Stimulated activated CD4-positive, alpha-beta T cell treated with anti-CD3 and anti-CD28 coated beads, Interleukin-1b, Interleukin-23, amount 100 ng/mL, for 48 hours (primary cell): ENCODE results near the gene ABCF2.

Experiments used
- DNase-seq: peaks from one replicate; pipeline ENCODE4 v3.0.0-alpha.2; 2020

ABCF2 gene

DNA sequence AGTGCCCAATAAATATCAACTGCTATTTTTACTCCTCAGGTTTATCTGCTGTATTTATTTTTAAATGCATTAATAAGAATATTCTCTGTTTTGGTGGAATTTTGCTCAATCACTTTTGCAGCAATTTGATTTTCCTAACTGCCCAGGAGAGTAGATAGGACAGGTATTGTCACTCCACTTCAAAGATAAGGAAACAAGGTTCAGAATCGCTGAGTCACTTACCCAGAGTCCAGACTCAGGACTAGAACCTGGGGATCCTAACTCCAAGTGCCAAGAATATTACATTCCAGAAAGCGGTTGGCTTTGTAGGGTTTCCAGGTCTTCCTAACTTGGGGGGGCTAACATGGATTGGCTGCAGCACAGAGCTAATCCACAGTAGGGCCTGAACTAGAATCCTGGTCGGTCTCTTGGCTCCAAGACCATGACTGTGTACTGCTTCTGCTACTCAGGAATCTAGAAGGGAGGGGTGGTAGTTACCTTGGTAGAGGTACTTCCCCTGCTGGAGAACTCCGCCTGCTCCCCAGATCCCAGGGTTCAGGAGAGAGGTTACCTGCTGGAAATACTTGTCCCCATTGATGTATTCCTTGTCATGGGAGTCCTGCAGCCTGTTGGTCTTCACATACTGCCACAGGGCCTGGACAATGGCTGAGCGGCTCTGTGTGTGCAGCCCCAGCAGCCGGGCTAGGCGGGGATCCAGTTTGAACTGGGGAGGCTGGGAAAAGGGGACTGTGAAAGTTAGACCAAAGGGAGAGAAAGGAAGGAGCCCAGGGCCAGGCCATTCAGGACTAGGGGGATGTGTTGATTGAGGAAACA is 14.1 kb upstream of the ABCF2 start:
- no peak for DNase-seq

DNA sequence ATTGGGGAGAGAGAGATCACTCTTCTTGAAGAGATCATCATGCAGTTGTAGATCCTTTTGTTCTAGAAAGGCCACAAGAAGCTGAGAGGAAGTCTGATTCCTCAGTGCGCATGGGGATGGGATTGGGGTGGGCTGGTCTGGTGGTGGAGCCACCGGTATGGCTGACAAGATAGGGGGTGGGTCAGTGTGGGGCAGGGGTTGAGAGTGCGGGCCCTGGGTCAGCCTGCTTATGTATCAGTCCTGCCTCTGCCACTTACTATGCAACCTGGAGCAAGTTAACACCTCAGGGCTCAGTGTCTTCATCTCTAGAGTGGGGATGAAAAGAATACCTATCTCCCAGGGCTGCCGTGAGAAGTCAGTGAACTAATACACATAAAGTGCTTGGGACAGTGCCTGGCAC is 13.5 kb upstream of the ABCF2 start:
- no peak for DNase-seq

DNA sequence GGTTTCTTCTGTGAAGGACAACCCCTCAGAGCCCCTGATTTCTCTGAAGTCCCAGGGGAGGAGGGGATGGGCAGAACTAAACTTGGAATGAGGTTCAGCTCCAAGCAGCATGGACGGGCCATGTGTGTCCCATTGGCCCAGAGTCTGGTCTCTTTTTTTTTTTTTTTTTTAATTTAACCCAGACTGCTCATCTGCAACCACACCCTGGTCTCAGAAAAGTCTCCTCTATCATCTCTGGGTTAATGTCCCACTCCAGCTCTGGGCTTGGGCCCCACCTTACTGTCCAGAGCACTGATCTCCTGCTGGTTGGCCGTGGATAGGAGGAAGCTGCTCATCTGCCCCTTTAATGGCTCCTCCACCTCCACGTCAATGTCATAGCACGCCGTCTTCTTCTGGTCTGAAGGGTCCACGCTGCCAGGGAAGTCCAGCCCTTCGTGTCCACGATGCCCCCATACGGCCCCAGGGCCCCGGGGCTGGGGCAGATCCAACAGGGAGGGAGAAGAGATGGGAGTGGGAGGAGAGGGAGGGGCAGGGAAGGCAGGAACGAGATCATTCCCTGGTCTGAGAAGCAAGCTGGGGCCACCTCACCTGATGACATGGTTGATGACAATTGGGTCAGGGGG is 12.9 kb upstream of the ABCF2 start:
- no peak for DNase-seq

DNA sequence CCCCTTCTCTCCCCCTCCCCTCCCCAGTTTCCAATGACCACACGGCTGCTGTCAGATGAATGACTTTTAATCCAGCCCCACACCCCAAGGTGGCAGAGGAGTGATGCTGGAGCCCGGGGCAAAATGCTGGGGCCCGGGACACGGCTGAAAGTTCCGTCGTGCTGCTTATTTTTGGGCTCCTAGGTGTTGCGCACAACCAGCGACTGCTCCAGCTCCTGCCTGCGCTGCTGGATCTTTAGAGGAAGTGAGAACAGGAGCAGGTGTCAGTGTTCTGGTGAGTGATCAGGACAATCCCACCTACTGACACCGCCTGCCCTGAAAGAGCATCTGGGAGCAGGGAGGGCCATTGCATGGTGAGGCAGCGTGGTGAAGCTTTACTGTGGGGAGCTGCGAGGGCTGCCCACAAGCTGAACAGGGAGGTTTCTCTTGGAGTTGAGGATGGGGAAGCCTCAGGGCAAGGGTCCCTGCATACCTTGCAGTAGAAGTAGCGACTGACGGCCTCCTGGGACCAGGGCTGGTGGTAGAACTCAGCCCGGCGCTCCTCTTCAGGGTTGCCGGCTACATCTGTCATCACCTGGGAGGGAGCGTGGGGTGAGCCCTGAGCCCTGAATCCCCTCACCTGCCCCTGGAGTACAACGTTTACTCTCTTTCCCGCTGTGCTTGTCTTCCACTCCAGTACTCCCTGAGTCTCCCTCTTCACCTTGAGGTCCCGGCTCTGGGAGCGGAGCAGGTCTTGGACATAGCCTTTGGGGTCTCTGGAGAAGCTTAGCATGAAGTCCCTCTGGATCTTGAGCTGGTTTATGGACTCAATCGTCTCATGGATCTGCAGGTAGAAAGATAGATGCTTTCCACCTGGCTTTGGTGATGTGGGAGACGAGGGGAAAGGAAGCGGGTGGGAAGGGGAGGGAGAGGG is 12.2 kb upstream of the ABCF2 start:
- DNase-seq = no peak

DNA sequence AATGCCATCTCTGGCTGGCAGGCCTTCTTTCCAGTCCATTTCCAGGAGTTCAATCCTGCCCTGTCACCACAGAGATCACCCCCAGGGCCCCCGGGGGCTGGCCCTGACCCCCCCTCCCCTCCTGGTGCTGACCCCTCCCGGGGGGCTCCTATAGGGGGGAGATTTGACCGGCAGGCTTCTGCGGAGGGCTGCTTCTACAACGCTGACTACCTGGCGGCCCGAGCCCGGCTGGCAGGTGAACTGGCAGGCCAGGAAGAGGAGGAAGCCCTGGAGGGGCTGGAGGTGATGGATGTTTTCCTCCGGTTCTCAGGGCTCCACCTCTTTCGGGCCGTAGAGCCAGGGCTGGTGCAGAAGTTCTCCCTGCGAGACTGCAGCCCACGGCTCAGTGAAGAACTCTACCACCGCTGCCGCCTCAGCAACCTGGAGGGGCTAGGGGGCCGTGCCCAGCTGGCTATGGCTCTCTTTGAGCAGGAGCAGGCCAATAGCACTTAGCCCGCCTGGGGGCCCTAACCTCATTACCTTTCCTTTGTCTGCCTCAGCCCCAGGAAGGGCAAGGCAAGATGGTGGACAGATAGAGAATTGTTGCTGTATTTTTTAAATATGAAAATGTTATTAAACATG is 11.3 kb upstream of the ABCF2 start:
- no peak for DNase-seq

DNA sequence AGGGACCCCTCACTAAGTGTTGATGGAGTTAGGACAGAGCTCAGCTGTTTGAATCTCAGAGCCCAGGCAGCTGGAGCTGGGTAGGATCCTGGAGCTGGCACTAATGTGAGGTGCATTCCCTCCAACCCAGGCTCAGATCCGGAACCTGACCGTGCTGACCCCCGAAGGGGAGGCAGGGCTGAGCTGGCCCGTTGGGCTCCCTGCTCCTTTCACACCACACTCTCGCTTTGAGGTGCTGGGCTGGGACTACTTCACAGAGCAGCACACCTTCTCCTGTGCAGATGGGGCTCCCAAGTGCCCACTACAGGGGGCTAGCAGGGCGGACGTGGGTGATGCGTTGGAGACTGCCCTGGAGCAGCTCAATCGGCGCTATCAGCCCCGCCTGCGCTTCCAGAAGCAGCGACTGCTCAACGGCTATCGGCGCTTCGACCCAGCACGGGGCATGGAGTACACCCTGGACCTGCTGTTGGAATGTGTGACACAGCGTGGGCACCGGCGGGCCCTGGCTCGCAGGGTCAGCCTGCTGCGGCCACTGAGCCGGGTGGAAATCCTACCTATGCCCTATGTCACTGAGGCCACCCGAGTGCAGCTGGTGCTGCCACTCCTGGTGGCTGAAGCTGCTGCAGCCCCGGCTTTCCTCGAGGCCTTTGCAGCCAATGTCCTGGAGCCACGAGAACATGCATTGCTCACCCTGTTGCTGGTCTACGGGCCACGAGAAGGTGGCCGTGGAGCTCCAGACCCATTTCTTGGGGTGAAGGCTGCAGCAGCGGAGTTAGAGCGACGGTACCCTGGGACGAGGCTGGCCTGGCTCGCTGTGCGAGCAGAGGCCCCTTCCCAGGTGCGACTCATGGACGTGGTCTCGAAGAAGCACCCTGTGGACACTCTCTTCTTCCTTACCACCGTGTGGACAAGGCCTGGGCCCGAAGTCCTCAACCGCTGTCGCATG is 10.5 kb upstream of the ABCF2 start:
- DNase-seq = no peak

DNA sequence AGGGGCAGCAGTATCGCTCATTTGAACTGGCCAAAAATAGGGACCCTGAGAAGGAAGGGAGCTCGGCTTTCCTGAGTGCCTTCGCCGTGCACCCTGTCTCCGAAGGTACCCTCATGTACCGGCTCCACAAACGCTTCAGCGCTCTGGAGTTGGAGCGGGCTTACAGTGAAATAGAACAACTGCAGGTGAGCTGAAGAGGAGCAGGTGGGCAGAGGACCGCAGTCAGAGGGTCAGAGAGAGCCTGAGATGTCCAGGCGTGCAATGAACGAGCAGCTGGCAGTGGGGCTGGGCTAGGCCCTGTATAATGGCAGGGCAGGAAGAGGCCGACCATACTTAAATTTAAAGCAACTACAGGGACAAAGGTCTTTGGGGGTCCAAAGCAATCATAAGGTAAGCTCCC is 9.4 kb upstream of the ABCF2 start:
- DNase-seq = no peak

DNA sequence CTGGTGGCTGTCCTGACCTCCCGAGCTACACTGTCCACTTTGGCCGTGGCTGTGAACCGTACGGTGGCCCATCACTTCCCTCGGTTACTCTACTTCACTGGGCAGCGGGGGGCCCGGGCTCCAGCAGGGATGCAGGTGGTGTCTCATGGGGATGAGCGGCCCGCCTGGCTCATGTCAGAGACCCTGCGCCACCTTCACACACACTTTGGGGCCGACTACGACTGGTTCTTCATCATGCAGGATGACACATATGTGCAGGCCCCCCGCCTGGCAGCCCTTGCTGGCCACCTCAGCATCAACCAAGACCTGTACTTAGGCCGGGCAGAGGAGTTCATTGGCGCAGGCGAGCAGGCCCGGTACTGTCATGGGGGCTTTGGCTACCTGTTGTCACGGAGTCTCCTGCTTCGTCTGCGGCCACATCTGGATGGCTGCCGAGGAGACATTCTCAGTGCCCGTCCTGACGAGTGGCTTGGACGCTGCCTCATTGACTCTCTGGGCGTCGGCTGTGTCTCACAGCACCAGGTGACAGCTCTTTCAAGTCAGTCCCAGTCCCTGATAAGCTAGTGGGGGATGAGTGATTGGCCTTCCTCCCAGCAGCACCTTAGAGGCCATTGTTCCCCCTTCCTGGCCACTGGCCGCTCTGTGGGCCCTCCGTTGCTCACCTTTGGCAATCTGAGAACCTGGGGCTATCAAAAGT is 8.2 kb upstream of the ABCF2 start:
- no peak for DNase-seq

DNA sequence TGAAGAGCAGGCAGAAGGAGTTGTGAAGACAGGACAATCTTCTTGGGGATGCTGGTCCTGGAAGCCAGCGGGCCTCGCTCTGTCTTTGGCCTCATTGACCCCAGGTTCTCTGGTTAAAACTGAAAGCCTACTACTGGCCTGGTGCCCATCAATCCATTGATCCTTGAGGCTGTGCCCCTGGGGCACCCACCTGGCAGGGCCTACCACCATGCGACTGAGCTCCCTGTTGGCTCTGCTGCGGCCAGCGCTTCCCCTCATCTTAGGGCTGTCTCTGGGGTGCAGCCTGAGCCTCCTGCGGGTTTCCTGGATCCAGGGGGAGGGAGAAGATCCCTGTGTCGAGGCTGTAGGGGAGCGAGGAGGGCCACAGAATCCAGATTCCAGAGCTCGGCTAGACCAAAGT is 6.8 kb upstream of the ABCF2 start:
- DNase-seq = no peak

DNA sequence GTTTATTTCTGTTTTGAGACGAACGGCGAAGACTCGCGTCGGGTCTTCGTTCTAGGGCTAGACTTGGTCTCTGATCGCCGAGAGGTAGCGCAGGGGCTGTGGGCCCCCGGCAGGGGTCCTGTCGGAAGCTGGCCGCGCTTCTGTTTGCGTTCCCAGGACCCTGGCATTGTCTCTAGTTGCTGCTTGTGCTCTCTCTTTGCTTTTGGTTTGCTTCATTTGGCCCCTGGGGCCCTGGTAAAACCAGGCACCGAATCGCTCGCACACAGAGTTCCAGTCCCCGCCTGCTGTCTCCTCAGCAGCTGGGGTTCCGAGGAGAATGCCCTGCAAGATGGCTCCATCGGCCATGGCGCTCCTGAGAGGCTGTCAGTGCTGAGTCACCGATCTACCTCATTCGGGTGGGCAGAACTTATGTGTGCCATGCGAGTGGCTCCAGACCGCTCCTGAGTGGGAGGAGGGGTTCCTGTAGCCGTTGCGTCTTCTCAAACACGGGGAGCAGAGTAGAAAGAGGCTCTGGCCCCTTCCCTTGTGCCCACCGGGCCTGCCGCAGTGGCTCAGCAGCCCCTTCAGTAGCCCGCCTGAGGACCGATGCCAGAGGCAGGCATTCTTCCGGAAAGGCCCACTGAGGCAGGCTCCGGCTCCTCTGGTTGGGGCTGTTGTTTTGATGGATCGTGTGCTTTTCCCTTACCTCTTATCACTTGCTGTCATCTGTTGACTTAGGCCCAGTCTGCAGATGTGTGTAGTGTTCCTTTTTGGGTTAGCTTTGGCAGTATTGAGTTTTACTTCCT is 6.1 kb upstream of the ABCF2 start:
- peak; percentile 85 for DNase-seq

DNA sequence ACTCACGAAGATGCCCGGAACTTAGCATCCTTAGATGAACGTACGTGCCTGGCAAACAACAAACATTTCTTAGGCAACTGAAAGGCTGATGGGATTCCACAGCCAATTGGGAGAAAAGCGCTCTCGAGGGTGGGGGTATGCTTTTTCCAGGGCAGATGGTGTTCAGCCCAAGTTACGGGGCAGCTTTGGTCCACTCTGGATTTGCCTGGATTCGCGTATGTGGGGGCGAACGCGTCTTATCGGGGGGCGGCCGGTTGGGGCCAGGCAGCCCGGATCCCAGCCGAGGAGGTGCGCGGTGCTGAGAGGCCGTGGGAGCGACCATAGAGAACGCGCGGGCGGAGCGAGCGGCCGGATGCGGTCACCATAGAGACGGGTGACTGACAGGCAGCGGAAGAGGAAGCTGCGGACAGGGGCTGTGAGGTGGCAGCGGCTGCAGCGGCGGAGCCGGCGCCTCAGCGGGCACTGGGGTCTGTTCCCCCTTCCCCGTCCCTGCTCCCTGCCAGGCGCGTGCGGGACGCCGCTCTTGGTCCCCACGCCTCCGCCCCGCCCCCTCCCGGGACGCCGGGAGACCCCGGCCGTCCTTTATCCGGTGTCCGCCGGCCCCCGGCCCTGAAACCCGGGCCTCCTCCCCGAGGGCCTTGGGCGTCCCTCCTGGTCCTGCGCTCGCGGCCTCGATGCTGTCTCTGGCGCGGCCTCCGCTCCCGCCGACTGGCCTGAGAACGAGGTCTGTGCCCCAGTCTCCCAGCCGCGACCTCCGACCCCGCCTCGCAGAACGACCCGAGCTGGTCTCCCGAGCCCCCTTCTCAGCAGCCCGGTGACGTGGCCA is 5.3 kb upstream of the ABCF2 start, which contains the start of gene CHPF2:
TSS of gene CHPF2 (plus strand) at position 393 of the 826 bp plus-strand sequence. CDS start 1,529 bp downstream, outside the sequence.
- DNase-seq = peak; percentile 91

DNA sequence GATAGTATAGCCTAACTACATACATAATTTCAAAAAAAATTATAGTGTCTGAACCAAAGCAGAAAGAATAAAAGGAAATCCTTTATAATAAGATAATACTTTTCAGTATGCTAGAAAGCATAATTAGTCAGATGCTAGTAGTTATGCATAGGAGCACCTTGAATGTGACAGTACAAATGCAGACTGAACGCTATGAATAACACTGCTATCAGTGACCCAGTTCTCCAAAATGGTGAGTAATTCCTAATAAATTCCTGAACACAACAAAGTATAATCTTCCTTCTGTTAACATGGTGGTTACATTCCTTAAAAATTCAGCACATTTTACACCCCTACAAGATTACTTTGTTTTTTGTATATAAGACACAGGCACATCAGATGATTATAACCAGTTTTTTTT is 4.1 kb upstream of the ABCF2 start:
- no peak for DNase-seq

DNA sequence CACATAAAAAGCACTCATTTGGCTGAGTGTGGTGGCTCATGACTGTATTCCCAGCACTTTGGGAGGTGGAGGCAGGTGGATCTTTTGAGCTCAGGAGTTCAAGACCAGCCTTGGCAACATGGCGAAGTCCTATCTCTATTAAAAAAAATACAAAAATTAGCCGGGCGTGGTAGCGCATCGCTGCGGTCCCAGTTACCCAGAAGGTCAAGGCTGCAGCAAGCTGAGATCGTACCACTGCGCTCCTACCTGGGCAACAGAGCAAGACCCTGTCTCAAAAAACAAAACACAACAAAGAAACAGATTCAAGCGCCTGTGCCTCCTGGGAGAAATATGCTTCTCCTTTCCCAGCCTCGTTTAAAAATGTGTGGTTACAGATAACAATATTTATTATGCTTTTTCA is 2.2 kb upstream of the ABCF2 start:
- DNase-seq = no peak

DNA sequence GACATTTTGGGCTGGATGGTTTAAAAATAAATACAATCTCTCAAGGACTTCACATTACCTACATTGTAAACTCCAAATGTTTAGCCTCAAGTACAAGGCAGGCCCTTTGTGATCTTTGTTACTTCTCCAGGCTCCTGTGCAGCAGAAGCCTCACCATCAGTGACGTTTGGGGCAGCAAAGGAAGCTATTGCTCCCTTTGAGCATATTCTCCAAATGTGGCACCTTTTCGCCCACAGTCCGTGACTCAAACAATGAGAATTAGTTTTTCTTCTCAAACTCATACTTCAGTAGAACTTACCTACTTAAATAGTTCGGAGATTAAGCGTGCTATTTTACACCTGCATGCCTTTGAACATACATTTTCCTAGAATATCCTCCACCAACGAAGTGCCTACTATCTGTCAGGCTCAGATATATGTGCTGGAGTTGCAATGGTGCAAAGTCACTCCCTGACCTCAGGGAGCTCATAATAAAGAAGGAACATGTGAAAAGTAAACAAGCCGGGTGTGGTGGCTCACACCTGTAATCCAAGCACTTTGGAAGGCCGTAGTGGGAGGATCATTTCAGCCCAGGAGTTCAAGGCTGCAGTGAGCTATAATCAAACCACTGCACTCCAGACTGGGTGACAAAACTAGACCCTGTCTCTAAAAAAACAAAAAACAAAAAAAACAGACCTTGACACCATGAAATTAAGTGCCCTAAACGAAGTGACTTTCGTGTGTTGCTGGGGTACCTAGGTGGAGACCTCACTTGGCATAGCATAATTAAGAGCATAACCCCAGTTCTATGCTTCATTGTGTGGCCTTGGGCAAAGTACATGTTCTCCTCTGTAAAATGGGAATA is 1.2 kb upstream of the ABCF2 start:
- DNase-seq = no peak

DNA sequence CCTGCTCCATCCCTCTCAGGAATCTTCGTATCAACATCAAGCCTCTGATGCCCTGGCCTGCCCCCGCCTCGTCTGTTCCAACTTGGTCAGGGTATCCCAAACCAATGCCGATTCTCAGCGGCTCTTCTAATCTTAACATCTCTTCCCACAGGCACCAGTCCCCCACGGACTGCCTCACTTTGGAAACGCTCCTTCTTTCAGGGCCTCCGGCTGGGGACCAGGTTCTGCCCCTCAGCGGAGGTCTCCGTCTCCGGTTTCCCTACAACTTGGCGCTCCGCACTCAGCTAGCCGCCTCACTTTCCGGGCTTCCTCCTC is 488 bp downstream of the ABCF2 start:
- DNase-seq = no peak

DNA sequence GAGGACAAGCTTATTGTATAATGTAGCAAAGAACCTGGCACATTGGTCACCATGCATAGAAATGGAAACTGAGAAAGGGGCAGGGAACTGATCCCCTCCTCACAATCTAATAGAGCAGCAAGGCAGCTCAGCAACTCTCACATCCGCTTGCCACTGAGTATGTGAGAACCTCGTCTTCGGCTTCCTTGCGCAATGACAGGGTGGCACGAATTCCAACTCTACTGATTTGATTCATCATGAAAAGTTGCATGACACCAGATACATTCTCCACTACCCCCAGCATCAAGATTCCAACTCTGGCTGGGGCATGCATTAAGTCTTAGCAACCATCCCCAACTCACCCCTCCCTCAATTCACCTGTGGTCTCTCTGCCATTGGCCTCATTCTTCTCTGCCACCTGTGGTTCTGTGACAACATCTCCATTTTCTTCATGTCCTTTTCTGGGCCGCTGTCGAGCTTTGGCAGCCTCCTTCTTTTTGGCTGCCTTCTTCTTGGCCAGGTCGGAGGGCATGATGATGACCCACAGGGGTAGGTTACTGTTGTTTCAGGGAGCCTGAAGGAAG is 976 bp downstream of the ABCF2 start:
- DNase-seq = no peak

DNA sequence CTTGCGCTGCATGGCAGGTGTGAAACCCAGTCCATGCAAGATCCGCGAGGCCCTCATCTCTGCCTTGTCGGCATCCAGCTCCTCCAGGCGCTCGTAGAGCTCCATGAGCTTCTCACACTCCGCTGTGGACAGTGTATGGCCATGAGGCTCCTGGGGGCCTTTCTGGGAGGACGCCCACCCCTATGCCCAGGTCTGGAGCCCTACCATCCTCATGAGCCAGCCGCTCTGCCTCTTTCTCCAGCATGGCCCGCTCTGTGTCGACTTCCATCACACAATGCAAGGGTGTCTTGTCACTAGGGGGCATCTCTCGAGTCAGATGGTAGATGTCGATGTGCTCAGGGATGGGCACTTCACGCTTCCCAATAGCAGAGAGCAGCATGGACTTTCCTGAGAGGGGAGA is 3.3 kb downstream of the ABCF2 start:
- no peak for DNase-seq

DNA sequence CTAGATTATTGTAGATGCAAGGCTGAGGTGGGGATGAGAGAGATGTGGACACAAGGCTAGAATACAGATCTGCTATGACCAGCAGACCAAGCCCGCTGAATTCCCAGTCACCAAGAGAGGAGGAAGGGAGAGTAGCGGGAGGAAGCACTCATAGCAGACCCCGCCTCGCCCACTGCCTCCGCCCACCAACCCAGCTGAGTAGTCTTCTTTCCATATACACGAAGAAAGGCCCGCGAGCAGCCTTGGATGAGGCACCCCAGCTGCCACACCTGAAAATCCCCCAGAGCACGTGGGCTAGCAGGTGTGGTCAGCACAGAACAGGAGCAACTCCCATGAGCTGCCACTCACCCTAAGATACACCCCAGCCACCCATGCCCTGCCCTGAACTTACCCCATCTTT is 8.8 kb downstream of the ABCF2 start:
- DNase-seq = no peak
